GM12878 (cell line): Measurements from ENCODE around the gene LITAF.

Experiments used
- BHLHE40 ChIP-seq, 2 experiments: fragments of 450-650 bp in 1 of 2; IDR thresholded peaks; 2 replicates each; pipeline ENCODE4 v1.6.1; 2011 to 2017; ENCODE audit warnings: low read depth in 2 of 2, borderline replicate concordance in 1 of 2, improper control_type of control experiment in 1 of 2, low read length in 1 of 2, mild to moderate bottlenecking in 1 of 2
- REST ChIP-seq: IDR thresholded peaks from 2 replicates; pipeline ENCODE4 v1.6.1; 2012; ENCODE audit warnings: mild to moderate bottlenecking, low read depth, low read length

GRCh38 chr16:11507350-11507749, 79.4 kb downstream of the LITAF start:
- TF ChIP-seq REST, result no peak
- TF ChIP-seq BHLHE40 (IDR thresholded peaks at IDR 0.05; ENCODE audit: borderline replicate concordance in 1 of 2, low read depth in 2 of 2, low read length in 1 of 2), result no peak
